ENCODE data around the gene FAM20C. TPM values are rescaled to one million over a fixed set of nuclear protein-coding genes. Genes with fewer than 3 reads are reported as not detected.

Gene FAM20C
- total RNA-seq, 1 donor from 2014 or later, result 14.6 TPM

DNA sequence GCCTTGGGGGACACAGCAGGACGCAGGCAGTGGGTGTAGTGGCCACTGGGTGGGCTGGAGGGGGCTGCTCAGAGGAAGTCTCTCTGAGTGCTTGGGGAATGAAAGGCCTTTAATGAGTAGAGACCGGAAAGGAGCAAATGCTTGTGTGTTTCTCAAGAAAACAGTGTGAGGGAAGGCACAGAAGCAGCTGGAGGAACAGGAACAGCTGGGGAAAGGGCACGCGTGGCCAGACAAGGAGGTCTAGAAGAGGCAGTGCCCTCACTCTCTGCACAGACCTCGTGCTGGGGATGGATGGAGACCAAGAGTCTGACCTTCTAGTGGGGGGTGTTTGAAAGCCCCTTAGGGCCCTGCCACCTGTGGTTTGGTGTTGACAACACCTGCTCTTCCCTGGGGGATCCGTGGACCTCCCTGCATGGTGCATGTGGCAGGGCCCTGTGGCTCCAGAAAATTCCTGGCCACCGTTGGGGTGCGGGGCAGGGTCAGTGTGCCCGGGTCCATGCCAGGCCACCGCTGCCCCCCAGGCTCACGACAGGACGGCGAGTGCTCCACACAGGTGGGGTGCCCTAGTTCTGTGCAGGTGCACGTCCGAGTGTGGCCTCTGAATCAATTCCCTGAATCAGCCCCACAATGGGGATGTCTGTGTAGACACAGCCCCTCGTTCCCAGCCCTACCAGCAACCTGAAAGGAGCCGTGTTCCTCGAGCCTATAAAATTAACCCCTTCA lies 25.9 kb upstream of the FAM20C start:
- H3K4me3 ChIP-seq (ENCODE audit: low read length in 3 of 3), result no peak overlapping the region
- H3K4me1 ChIP-seq (ENCODE audit: control insufficient read depth in 3 of 3, insufficient read depth in 3 of 3, low read length in 3 of 3), result peaks cover 0 to 21% (median 4%) of the 10 kb centered on the region in 3 donors

DNA sequence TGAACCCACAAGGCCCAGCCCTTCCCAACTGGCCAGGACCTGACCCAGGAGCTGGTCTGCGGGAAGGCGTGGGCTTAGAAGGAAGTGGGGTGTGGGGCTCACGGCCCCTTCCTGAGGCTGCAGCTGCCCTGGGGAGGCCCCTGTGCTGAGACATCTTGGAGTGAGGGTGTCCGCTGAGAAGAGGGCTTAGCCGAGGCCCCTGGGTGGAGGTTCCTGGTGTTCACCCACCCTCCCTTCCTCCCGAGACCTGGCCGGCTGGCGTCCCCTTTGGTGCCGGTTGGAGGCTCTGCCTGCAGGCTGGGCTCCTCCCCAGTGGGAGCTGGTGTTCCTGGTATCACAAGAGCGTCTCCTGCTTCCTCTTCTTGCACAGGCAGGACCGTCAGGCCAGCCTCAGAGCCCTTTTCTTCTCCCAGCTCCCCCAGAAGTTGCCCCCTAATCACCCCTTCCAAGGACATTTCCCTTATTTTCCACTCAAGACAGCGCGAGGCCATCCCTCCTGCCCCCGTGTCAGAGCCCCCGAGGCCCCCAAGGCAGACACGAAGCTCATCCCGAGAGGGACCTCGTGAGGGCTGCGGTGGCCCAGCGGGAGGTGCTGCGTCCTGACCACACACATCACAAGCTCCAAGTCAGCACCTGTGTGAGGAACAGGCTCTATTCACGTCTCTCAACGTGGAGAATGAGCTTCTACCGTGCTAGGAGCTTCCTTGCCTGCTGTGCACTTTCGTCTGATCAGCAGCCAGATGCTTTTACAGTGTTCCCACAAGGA lies 25.1 kb upstream of the FAM20C start:
- H3K9me3 ChIP-seq (ENCODE audit: control insufficient read depth in 3 of 3, low read length in 3 of 3), result no peaks in the 10 kb centered on the region
- H3K27me3 ChIP-seq (ENCODE audit: control insufficient read depth in 3 of 3, insufficient read depth in 3 of 3, low read length in 3 of 3), result peaks cover 3 to 30% (median 10%) of the 10 kb centered on the region in 3 donors
- H3K9ac ChIP-seq (ENCODE audit: low read depth in 1 of 3, low read length in 3 of 3), result no peak overlapping the region
- H3K27ac ChIP-seq (ENCODE audit: low read depth, low read length), result no peak overlapping the region
- no peaks in the 10 kb centered on the region for H3K36me3 ChIP-seq (ENCODE audit: control insufficient read depth in 3 of 3, insufficient read depth in 3 of 3, low read length in 3 of 3)
- no peak overlapping the region for H3K4me3 ChIP-seq (ENCODE audit: low read length in 3 of 3)
- peaks cover 0 to 20% (median 4%) of the 10 kb centered on the region in 3 donors for H3K4me1 ChIP-seq (ENCODE audit: control insufficient read depth in 3 of 3, insufficient read depth in 3 of 3, low read length in 3 of 3)

More for the DNA sequence above, 25.9 kb upstream of the FAM20C start:
- H3K36me3 ChIP-seq (ENCODE audit: control insufficient read depth in 3 of 3, insufficient read depth in 3 of 3, low read length in 3 of 3), result no peaks in the 10 kb centered on the region
- H3K9me3 ChIP-seq (ENCODE audit: control insufficient read depth in 3 of 3, low read length in 3 of 3), result no peaks in the 10 kb centered on the region
- peaks cover 3 to 30% (median 10%) of the 10 kb centered on the region in 3 donors for H3K27me3 ChIP-seq (ENCODE audit: control insufficient read depth in 3 of 3, insufficient read depth in 3 of 3, low read length in 3 of 3)
- H3K27ac ChIP-seq (ENCODE audit: low read depth, low read length), result no peak overlapping the region
- H3K9ac ChIP-seq (ENCODE audit: low read depth in 1 of 3, low read length in 3 of 3), result no peak overlapping the region

GRCh38 chr7:167976-168791 lies 24.2 kb upstream of the FAM20C start:
- Histone ChIP-seq H3K36me3 (ENCODE audit: control insufficient read depth in 3 of 3, insufficient read depth in 3 of 3, low read length in 3 of 3) (no peaks in the 10 kb centered on the region), H3K27ac (ENCODE audit: low read depth, low read length) (no peak overlapping the region), H3K4me3 (ENCODE audit: low read length in 3 of 3) (no peak overlapping the region), H3K4me1 (ENCODE audit: control insufficient read depth in 3 of 3, insufficient read depth in 3 of 3, low read length in 3 of 3) (peaks cover 0 to 11% (median 0%) of the 10 kb centered on the region in 3 donors), H3K9ac (ENCODE audit: low read depth in 1 of 3, low read length in 3 of 3) (no peak overlapping the region), H3K9me3 (ENCODE audit: control insufficient read depth in 3 of 3, low read length in 3 of 3) (no peaks in the 10 kb centered on the region), H3K27me3 (ENCODE audit: control insufficient read depth in 3 of 3, insufficient read depth in 3 of 3, low read length in 3 of 3) (peaks cover 3 to 23% (median 10%) of the 10 kb centered on the region in 3 donors)

DNA sequence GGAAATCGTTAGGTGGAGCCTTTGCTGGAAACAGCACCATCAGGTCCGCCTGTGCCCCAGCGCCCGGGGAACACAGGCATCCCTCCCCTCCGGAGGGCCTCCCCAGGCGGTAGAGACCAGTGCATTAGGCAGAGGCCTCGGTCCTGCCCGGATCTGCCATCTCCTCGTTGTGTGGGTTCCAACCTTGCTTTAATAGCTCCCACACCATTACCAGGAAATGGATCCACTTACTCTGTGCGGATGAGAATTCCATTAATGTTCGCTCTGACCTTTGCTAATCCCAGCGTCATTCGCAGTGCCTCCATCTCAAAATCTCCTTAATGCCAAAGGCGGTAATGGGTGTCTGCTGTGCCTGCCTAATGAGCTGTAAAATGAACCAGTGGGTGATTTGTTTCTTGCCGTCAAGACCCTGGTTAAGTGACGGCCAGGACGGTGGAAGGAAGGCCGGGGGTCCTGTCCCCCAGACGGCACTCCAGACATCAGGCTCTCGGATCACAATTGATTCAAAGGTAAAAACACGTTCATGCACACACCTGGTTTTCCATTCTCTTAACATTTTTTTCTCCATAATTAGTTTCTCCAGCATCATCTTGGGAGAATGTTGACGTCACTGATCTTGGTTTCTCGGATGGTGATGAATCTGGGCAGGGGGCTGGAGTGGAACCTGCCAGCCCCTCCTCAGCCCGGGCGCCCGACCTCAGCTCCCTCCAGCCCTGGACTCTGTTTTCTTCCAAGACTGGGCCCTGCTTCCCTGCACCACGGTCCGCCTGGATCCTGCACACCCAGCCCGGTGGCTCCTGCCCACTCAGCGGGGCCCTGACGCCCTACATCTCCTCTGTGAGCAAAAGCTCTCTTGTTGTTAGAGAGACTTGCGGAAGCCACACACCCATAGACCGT lies 22.8 kb upstream of the FAM20C start:
- Histone ChIP-seq H3K9me3 (ENCODE audit: control insufficient read depth in 3 of 3, low read length in 3 of 3) (no peaks in the 10 kb centered on the region), H3K36me3 (ENCODE audit: control insufficient read depth in 3 of 3, insufficient read depth in 3 of 3, low read length in 3 of 3) (no peaks in the 10 kb centered on the region)

DNA sequence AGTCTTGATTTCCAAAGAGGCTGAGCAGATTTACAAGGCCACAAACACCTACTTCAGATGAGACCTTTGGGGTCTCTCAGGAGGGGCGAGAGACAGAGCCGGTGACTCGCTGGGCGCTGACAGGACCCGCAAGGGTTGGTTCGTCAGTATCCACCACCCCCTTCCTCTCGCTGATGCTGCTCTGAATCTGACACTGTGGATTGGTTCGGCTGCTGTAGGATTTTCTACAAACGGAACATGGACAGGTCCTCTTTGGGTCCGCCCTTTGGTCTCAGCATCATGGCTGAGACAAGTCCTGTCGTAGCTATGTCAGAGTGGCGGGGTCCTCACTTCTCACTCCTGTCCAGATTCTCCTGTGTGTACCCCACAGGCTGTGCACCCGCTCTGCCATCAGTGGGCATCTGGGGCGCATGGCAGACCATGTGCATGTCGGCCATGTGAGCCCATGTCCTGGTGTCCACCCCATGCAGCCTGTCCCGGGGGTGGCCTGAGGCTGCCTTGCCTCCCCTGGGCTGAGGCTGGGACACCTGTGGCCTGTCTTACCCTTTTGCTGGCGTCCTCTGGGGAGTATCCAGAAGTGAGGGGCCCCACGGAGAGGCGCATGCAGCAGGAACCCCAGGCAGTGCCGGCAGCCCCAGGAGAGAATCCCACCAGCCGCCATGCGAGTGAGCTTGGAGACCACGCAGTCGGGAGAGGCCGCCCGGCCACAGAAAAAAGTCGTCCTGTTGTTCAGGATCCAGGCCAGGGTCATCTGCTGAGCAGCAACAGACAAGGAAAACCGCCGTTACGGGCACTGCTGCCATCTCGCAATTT lies 21.6 kb upstream of the FAM20C start:
- peaks cover 9 to 28% (median 17%) of the 10 kb centered on the region in 3 donors for H3K4me1 ChIP-seq (ENCODE audit: control insufficient read depth in 3 of 3, insufficient read depth in 3 of 3, low read length in 3 of 3)
- H3K9ac ChIP-seq (ENCODE audit: low read depth in 1 of 3, low read length in 3 of 3), result no peak overlapping the region
- no peak overlapping the region for H3K27ac ChIP-seq (ENCODE audit: low read depth, low read length)
- H3K9me3 ChIP-seq (ENCODE audit: control insufficient read depth in 3 of 3, low read length in 3 of 3), result no peaks in the 10 kb centered on the region
- H3K27me3 ChIP-seq (ENCODE audit: control insufficient read depth in 3 of 3, insufficient read depth in 3 of 3, low read length in 3 of 3), result peaks cover 0 to 20% (median 4%) of the 10 kb centered on the region in 3 donors
- H3K36me3 ChIP-seq (ENCODE audit: control insufficient read depth in 3 of 3, insufficient read depth in 3 of 3, low read length in 3 of 3), result no peaks in the 10 kb centered on the region
- no peak overlapping the region for H3K4me3 ChIP-seq (ENCODE audit: low read length in 3 of 3)

More for the DNA sequence above, 22.8 kb upstream of the FAM20C start:
- Histone ChIP-seq H3K9ac (ENCODE audit: low read depth in 1 of 3, low read length in 3 of 3) (no peak overlapping the region), H3K4me3 (ENCODE audit: low read length in 3 of 3) (no peak overlapping the region), H3K4me1 (ENCODE audit: control insufficient read depth in 3 of 3, insufficient read depth in 3 of 3, low read length in 3 of 3) (peaks cover 7 to 17% (median 8%) of the 10 kb centered on the region in 3 donors), H3K27ac (ENCODE audit: low read depth, low read length) (no peak overlapping the region), H3K27me3 (ENCODE audit: control insufficient read depth in 3 of 3, insufficient read depth in 3 of 3, low read length in 3 of 3) (peaks cover 0 to 20% (median 9%) of the 10 kb centered on the region in 3 donors)

- H3K27ac ChIP-seq (ENCODE audit: low read depth, low read length), result no peak overlapping the region
- H3K4me1 ChIP-seq (ENCODE audit: control insufficient read depth in 3 of 3, insufficient read depth in 3 of 3, low read length in 3 of 3), result peaks cover 9 to 29% (median 17%) of the 10 kb centered on the region in 3 donors
- no peak overlapping the region for H3K4me3 ChIP-seq (ENCODE audit: low read length in 3 of 3)
- H3K9ac ChIP-seq (ENCODE audit: low read depth in 1 of 3, low read length in 3 of 3), result no peak overlapping the region
- H3K36me3 ChIP-seq (ENCODE audit: control insufficient read depth in 3 of 3, insufficient read depth in 3 of 3, low read length in 3 of 3), result no peaks in the 10 kb centered on the region
- H3K9me3 ChIP-seq (ENCODE audit: control insufficient read depth in 3 of 3, low read length in 3 of 3), result no peaks in the 10 kb centered on the region
- H3K27me3 ChIP-seq (ENCODE audit: control insufficient read depth in 3 of 3, insufficient read depth in 3 of 3, low read length in 3 of 3), result peaks cover 0 to 20% (median 4%) of the 10 kb centered on the region in 3 donors
Observed at GRCh38 chr7:171364-171904, 20.9 kb upstream of the FAM20C start.

GRCh38 chr7:171912-172515 lies 20.4 kb upstream of the FAM20C start:
- H3K9me3 ChIP-seq (ENCODE audit: control insufficient read depth in 3 of 3, low read length in 3 of 3), result no peaks in the 10 kb centered on the region
- H3K4me3 ChIP-seq (ENCODE audit: low read length in 3 of 3), result no peak overlapping the region
- H3K36me3 ChIP-seq (ENCODE audit: control insufficient read depth in 3 of 3, insufficient read depth in 3 of 3, low read length in 3 of 3), result no peaks in the 10 kb centered on the region
- no peak overlapping the region for H3K27ac ChIP-seq (ENCODE audit: low read depth, low read length)
- H3K27me3 ChIP-seq (ENCODE audit: control insufficient read depth in 3 of 3, insufficient read depth in 3 of 3, low read length in 3 of 3), result peaks cover 0 to 15% (median 4%) of the 10 kb centered on the region in 3 donors
- peaks cover 9 to 24% (median 17%) of the 10 kb centered on the region in 3 donors for H3K4me1 ChIP-seq (ENCODE audit: control insufficient read depth in 3 of 3, insufficient read depth in 3 of 3, low read length in 3 of 3)
- no peak overlapping the region for H3K9ac ChIP-seq (ENCODE audit: low read depth in 1 of 3, low read length in 3 of 3)

DNA sequence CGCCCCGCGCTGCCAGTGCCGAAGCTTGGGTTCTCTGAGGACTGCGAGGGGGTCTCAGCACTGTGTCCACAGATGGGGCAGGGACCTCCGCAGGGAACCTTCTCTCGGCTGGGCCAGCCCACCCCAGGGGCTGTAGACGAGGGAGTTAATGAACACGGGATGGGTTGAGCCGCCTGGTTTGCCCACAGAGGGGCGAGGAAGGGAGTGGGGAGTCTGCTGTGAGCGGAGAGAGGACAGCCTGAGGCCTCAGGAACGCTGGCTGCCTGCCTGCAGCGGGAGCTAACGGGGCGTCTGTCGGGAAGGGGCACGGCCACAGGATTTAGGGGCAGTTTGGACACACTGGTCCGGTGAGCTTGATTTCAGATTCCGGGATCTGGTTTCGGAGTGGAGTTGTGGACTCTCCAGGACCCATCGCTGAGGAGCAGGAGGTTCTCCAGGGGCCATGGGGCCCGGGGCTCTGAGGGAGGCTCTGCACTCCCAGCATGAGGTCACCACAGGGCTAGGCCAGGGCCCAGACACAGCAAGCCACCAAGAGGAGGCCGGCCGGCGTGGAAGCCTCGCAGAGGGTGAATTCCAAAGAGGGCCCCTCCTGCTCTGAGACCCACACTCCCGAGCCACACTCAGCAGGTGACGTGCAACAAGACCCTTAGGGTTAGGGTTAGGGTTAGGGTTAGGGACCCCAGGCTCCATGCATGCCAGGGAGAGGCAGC lies 19.0 kb upstream of the FAM20C start:
- Histone ChIP-seq H3K9me3 (ENCODE audit: control insufficient read depth in 3 of 3, low read length in 3 of 3) (no peaks in the 10 kb centered on the region), H3K4me1 (ENCODE audit: control insufficient read depth in 3 of 3, insufficient read depth in 3 of 3, low read length in 3 of 3) (peaks cover 9 to 24% (median 17%) of the 10 kb centered on the region in 3 donors), H3K36me3 (ENCODE audit: control insufficient read depth in 3 of 3, insufficient read depth in 3 of 3, low read length in 3 of 3) (no peaks in the 10 kb centered on the region), H3K27me3 (ENCODE audit: control insufficient read depth in 3 of 3, insufficient read depth in 3 of 3, low read length in 3 of 3) (peaks cover 0 to 6% (median 2%) of the 10 kb centered on the region in 3 donors), H3K27ac (ENCODE audit: low read depth, low read length) (no peak overlapping the region), H3K4me3 (ENCODE audit: low read length in 3 of 3) (no peak overlapping the region), H3K9ac (ENCODE audit: low read depth in 1 of 3, low read length in 3 of 3) (peak overlapping the region in 1 of 3 donors; percentile 8)
